Measurements from ENCODE around the gene MXD1. TPM values are rescaled to one million over a fixed set of nuclear protein-coding genes. Genes with fewer than 3 reads are reported as not detected.

The MXD1 gene
- total and polyA plus RNA-seq, 2 experiments from 2014 or later: 1.8 to 3.9 TPM

DNA sequence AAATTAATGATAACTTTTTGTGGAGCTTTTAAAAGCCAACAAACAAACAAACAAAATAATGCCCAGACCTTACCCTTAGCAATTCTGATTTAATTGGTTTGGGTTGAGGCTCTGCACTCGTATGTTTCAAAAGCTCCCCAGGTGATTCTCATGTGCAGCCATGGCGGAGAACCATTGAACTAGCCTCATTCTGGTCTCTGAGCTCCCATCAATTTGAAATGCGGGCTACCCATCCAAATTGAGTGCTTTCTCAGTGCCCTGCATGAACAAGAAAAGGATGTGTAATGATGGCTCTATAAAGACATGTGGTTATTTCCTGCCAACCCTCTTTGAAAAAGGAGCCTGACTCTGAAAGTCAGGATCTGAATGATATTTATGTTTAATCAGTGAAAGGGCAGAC, 8.2 kb downstream of the MXD1 start (continued):
- TF ChIP-seq, protein P1, sequence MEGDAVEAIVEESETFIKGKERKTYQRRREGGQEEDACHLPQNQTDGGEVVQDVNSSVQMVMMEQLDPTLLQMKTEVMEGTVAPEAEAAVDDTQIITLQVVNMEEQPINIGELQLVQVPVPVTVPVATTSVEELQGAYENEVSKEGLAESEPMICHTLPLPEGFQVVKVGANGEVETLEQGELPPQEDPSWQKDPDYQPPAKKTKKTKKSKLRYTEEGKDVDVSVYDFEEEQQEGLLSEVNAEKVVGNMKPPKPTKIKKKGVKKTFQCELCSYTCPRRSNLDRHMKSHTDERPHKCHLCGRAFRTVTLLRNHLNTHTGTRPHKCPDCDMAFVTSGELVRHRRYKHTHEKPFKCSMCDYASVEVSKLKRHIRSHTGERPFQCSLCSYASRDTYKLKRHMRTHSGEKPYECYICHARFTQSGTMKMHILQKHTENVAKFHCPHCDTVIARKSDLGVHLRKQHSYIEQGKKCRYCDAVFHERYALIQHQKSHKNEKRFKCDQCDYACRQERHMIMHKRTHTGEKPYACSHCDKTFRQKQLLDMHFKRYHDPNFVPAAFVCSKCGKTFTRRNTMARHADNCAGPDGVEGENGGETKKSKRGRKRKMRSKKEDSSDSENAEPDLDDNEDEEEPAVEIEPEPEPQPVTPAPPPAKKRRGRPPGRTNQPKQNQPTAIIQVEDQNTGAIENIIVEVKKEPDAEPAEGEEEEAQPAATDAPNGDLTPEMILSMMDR (conservative IDR thresholded peaks at IDR 0.05; ENCODE audit: low read depth in 2 of 2): no peak
- TF ChIP-seq ZNF331 (CRISPR knock-in tag; IDR thresholded peaks at IDR 0.05; ENCODE audit: low read depth) (no peak), CREB1 (CRISPR knock-in tag; IDR thresholded peaks at IDR 0.05; ENCODE audit: low read depth) (no peak), POLR2AphosphoS5 (IDR thresholded peaks at IDR 0.05; ENCODE audit: low read depth) (no peak), EZH2phosphoT487 (IDR thresholded peaks at IDR 0.05; ENCODE audit: unreplicated experiment) (no peak), ZNF114 (CRISPR knock-in tag; IDR thresholded peaks at IDR 0.05) (no peak), JUNB (IDR thresholded peaks at IDR 0.05; ENCODE audit: unreplicated experiment) (no peak)
- TF ChIP-seq, protein P2, sequence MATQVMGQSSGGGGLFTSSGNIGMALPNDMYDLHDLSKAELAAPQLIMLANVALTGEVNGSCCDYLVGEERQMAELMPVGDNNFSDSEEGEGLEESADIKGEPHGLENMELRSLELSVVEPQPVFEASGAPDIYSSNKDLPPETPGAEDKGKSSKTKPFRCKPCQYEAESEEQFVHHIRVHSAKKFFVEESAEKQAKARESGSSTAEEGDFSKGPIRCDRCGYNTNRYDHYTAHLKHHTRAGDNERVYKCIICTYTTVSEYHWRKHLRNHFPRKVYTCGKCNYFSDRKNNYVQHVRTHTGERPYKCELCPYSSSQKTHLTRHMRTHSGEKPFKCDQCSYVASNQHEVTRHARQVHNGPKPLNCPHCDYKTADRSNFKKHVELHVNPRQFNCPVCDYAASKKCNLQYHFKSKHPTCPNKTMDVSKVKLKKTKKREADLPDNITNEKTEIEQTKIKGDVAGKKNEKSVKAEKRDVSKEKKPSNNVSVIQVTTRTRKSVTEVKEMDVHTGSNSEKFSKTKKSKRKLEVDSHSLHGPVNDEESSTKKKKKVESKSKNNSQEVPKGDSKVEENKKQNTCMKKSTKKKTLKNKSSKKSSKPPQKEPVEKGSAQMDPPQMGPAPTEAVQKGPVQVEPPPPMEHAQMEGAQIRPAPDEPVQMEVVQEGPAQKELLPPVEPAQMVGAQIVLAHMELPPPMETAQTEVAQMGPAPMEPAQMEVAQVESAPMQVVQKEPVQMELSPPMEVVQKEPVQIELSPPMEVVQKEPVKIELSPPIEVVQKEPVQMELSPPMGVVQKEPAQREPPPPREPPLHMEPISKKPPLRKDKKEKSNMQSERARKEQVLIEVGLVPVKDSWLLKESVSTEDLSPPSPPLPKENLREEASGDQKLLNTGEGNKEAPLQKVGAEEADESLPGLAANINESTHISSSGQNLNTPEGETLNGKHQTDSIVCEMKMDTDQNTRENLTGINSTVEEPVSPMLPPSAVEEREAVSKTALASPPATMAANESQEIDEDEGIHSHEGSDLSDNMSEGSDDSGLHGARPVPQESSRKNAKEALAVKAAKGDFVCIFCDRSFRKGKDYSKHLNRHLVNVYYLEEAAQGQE (IDR thresholded peaks at IDR 0.05; ENCODE audit: unreplicated experiment): no peak

DNA sequence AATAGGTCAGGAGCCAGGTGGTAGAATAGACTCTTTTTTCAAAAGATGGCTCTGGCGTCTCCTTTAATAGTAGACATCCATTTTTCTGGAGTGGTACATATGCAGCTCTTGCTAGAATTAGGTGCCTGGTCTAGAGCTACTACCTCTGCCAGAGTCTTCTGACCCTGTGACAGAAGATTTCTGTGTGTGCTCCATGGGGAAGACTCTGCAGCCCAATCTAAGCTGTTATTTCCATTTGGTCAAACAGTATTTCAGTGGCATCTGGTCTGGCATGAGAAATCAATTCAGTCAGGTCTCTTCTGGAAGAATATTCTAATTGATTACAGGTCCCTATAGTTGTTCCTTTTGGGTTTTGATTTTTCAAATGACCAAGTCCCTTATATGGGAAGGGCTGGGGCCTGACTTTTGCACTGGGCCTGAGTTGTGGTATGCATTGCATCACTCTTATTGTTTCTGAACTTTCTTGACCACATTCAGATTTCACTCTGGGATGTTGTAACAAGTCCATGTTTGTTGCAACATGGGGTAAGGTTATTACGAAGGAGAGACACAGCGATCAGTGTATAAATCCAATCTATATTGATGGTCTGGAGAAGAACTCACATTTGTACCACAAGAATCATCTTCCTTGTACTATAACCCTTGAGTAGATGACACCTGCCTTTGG, 12.1 kb downstream of the MXD1 start:
- Mint-ChIP-seq H3K9me3 (no peaks in the 10 kb centered on the region), H3K4me3 (no peak overlapping the region), H3K27me3 (ENCODE audit: insufficient read depth, low read depth, poor library complexity) (no peaks in the 10 kb centered on the region), H3K36me3 (ENCODE audit: low read depth) (no peaks in the 10 kb centered on the region), H3K27ac (peak overlapping the region; percentile 21; the same call in 1 of the 2 replicates), H3K4me1 (peaks cover 4% of the 10 kb centered on the region; the same call in 2 of the 3 replicates)
- TF ChIP-seq CREB1 (CRISPR knock-in tag; IDR thresholded peaks at IDR 0.05; ENCODE audit: low read depth) (no peak), ZNF114 (CRISPR knock-in tag; IDR thresholded peaks at IDR 0.05) (no peak)
- TF ChIP-seq, protein P2 (IDR thresholded peaks at IDR 0.05; ENCODE audit: unreplicated experiment): no peak
- TF ChIP-seq, protein P3, sequence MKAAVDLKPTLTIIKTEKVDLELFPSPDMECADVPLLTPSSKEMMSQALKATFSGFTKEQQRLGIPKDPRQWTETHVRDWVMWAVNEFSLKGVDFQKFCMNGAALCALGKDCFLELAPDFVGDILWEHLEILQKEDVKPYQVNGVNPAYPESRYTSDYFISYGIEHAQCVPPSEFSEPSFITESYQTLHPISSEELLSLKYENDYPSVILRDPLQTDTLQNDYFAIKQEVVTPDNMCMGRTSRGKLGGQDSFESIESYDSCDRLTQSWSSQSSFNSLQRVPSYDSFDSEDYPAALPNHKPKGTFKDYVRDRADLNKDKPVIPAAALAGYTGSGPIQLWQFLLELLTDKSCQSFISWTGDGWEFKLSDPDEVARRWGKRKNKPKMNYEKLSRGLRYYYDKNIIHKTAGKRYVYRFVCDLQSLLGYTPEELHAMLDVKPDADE (IDR thresholded peaks at IDR 0.05): no peak
- Histone ChIP-seq H3K79me2 (replicated peaks; ENCODE audit: insufficient read depth) (no peaks in the 10 kb centered on the region), H3K4me1 (ENCODE audit: insufficient read depth) (no peaks in the 10 kb centered on the region), H3K27ac (ENCODE audit: low read depth) (no peak overlapping the region), H3K4me3 (no peak overlapping the region), H3K9me2 (ENCODE audit: insufficient read depth) (no peaks in the 10 kb centered on the region), H3K4me2 (no peak overlapping the region), H3K27me3 (ENCODE audit: insufficient read depth) (no peaks in the 10 kb centered on the region), H3F3A (replicated peaks; ENCODE audit: low read depth) (no peaks in the 10 kb centered on the region), H3K36me3 (ENCODE audit: insufficient read depth) (no peaks in the 10 kb centered on the region), H4K20me1 (replicated peaks; ENCODE audit: insufficient read depth) (no peaks in the 10 kb centered on the region), H2AFZ (no peak overlapping the region)
- DNase-seq (ENCODE audit: low spot score): no peak
- no peak for ATAC-seq

Measured in GM23338 (cell line).